Cardiac muscle cell (in vitro differentiated cells and primary cell): ENCODE measurements around the gene CC2D1A. TPM values are rescaled to one million over a fixed set of nuclear protein-coding genes. Genes with fewer than 3 reads are reported as not detected.

Experiments used
- DNase-seq, 2 donors: peaks; one replicate each; pipeline versions ENCODE4 v3.0.0 to v3.0.0-alpha.2; 2010 to 2017; ENCODE audit warnings: low read depth in 1 of 2, low spot score in 1 of 2
- H3K27ac ChIP-seq: fragments of 200-600 bp; sonication (generic); 2 replicates; pipeline ENCODE4 v1.5.1; 2016
- H3K27me3 ChIP-seq: fragments of 200-600 bp; sonication (generic); 2 replicates; pipeline ENCODE4 v1.6.0; 2016; ENCODE audit warnings: control low read depth
- H3K36me3 ChIP-seq: fragments of 200-600 bp; sonication (generic); 2 replicates; pipeline ENCODE4 v1.5.1; 2016; ENCODE audit warnings: control low read depth
- H3K4me1 ChIP-seq: fragments of 200-600 bp; sonication (generic); 2 replicates; pipeline ENCODE4 v1.8.1; 2017; ENCODE audit warnings: low read depth, mild to moderate bottlenecking, mixed run types
- H3K4me3 ChIP-seq: fragments of 200-600 bp; sonication (generic); 2 replicates; pipeline ENCODE4 v1.5.1; 2016; ENCODE audit warnings: mild to moderate bottlenecking
- H3K9me3 ChIP-seq: fragments of 200-600 bp; sonication (generic); 2 replicates; pipeline ENCODE4 v1.5.1; 2017; ENCODE audit warnings: low read depth, mild to moderate bottlenecking, control low read depth
- CTCF ChIP-seq: IDR thresholded peaks from 2 replicates; pipeline ENCODE4 v1.5.1; 2012; ENCODE audit warnings: low read depth, mild to moderate bottlenecking, low read length
- polyA plus RNA-seq: library from polyadenylated mRNA; unstranded; fragments of >200 nt; fragmentation: Nextera tagmentation; extraction: Ambion mirVana; gene quantifications from 2 replicates; pipeline ENCODE4 v1.2.1, GENCODE V29; 2016
- total RNA-seq: library from RNA; depleted of rRNA; stranded (reverse); fragments of >200 nt; gene quantifications from 2 replicates; pipeline ENCODE4 v1.2.3, GENCODE V29; 2016

The CC2D1A gene
- total and polyA plus RNA-seq, 2 experiments from 2014 or later = 42.5 to 46.6 TPM

- H3K4me1 ChIP-seq = peaks cover 19% of the 10 kb centered on the region
- H3K4me3 ChIP-seq = no peak overlapping the region
- no peaks in the 10 kb centered on the region for H3K27me3 ChIP-seq
- H3K36me3 ChIP-seq = no peaks in the 10 kb centered on the region
- DNase-seq = no peak
- H3K9me3 ChIP-seq = no peaks in the 10 kb centered on the region
- TF ChIP-seq CTCF = peak; percentile 20
- H3K27ac ChIP-seq = no peak overlapping the region
These were observed 22.4 kb upstream of the CC2D1A start for GRCh38 chr19:13883516-13884064.

GRCh38 chr19:13884726-13885591 lies 21.0 kb upstream of the CC2D1A start:
- Histone ChIP-seq H3K27ac (no peak overlapping the region), H3K4me3 (no peak overlapping the region), H3K27me3 (no peaks in the 10 kb centered on the region), H3K9me3 (no peaks in the 10 kb centered on the region), H3K36me3 (no peaks in the 10 kb centered on the region), H3K4me1 (peaks cover 19% of the 10 kb centered on the region)
- DNase-seq = no peak
- no peak for TF ChIP-seq CTCF

DNA sequence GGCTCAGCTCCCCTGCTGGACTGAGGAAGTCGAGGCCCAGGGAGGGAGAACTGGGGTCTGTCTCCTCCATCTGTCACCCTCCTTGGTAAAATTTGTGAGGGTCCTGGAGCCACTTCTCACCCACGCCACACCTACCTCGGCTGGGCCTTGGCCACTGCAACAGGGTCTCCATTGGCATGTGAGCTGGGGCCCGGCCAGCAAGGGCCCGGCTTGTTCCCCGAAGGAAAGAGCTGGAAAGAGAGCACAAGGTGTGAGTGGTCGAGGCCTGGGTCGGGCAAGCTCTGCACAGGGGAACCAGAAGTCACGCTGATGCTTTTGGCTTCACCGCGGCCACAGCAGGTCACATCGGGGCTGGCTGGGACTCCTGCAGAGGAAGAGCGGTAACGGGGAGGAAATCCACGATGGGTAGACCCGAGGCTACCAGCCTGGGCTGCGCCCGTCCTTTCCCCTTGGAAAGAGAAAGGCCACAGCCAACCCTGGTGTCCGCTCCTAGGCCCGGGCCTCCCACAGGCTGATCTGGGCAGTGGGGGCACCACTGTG lies 20.1 kb upstream of the CC2D1A start:
- no peak for TF ChIP-seq CTCF
- DNase-seq = no peak
- H3K27me3 ChIP-seq = no peaks in the 10 kb centered on the region
- H3K9me3 ChIP-seq = no peaks in the 10 kb centered on the region
- H3K27ac ChIP-seq = no peak overlapping the region
- H3K4me1 ChIP-seq = peaks cover 14% of the 10 kb centered on the region
- H3K36me3 ChIP-seq = no peaks in the 10 kb centered on the region
- H3K4me3 ChIP-seq = no peak overlapping the region

DNA sequence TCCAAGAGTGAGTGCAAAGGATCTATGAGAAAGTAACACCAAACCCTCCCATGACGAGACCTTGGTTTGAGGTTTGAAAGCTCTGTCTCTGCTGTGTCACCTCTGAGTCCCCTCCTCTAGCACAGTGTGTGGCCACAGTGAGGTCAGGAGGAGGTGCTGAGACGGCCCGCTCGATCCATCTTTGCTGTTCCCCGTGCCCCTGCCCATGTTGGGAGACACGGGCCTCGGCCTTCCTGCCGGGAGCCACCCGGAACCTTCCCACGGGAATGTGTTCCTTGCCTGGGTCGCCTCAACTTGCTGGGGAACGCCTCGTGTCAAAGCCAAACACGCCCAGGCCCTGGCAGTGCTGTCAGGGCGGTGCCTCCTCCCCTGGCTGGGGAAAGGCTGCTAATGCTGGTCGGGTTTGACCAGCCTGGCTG lies 19.0 kb upstream of the CC2D1A start:
- Histone ChIP-seq H3K4me3 (no peak overlapping the region), H3K9me3 (no peaks in the 10 kb centered on the region), H3K27me3 (no peaks in the 10 kb centered on the region), H3K4me1 (peaks cover 8% of the 10 kb centered on the region), H3K36me3 (no peaks in the 10 kb centered on the region), H3K27ac (no peak overlapping the region)
- DNase-seq = no peak
- no peak for TF ChIP-seq CTCF

DNA sequence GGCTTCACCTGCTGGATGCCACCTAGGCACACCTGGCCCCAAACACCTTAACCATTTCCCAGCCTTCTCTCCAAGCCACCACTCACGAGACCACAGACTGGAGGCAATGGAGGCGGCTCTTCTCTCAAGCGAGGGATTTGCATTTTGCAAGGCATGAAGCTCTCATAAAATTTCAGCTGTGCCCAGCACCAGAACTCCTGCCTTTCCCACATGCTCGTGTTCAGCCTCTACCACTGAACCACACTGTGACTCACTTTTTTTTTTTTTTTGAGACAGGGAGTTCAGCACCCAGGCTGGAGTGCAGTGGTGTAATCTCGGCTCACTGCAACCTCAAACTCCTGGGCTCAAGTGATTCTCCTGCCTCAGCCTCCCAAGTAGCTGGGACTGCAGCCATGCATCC lies 18.5 kb upstream of the CC2D1A start:
- no peak overlapping the region for H3K27ac ChIP-seq
- no peak for TF ChIP-seq CTCF
- H3K27me3 ChIP-seq = no peaks in the 10 kb centered on the region
- no peaks in the 10 kb centered on the region for H3K36me3 ChIP-seq
- peaks cover 8% of the 10 kb centered on the region for H3K4me1 ChIP-seq
- H3K4me3 ChIP-seq = no peak overlapping the region
- no peaks in the 10 kb centered on the region for H3K9me3 ChIP-seq
- DNase-seq = peak in 1 of 2 donors; percentile 36
